Stimulated activated naive B cell treated with anti-CD40 and anti-IgM and Interleukin-4, amounts not matched to agents 10 μg/mL and 1 μg/mL and 100 μg/mL, for 72 hours (primary cell): Measurements from ENCODE around the gene WDR7.

Experiments used
- ATAC-seq, 2 donors: fragments of 150-1000 bp; cut with Tn5 transposase; replicated peaks; 2 replicates each; pipeline ENCODE4 v1.10.0; 2021; ENCODE audit warnings: moderate library complexity in 1 of 2
- DNase-seq: peaks from one replicate; pipeline ENCODE4 v3.0.0; 2021
- H3K27ac Mint-ChIP-seq: one replicate; pipeline ENCODE4 v1.8.0; 2022; ENCODE audit warnings: mild to moderate bottlenecking, mixed read lengths
- H3K27me3 Mint-ChIP-seq, 2 donors: one replicate each; pipeline ENCODE4 v1.8.0; 2022; ENCODE audit warnings: mixed read lengths in 2 of 2
- H3K36me3 Mint-ChIP-seq, 2 donors: one replicate each; pipeline ENCODE4 v1.8.0; 2022; ENCODE audit warnings: mixed read lengths in 2 of 2, mild to moderate bottlenecking in 1 of 2
- H3K4me1 Mint-ChIP-seq, 2 donors: one replicate each; pipeline ENCODE4 v1.8.0; 2022; ENCODE audit warnings: mixed read lengths in 2 of 2, mild to moderate bottlenecking in 1 of 2
- H3K4me3 Mint-ChIP-seq, 2 donors: one replicate each; pipeline ENCODE4 v1.8.0; 2022; ENCODE audit warnings: mild to moderate bottlenecking in 2 of 2, mixed read lengths in 2 of 2, moderate library complexity in 1 of 2
- H3K9me3 Mint-ChIP-seq, 2 donors: one replicate each; pipeline ENCODE4 v1.8.0; 2022; ENCODE audit warnings: mixed read lengths in 2 of 2, mild to moderate bottlenecking in 1 of 2

WDR7 gene

DNA sequence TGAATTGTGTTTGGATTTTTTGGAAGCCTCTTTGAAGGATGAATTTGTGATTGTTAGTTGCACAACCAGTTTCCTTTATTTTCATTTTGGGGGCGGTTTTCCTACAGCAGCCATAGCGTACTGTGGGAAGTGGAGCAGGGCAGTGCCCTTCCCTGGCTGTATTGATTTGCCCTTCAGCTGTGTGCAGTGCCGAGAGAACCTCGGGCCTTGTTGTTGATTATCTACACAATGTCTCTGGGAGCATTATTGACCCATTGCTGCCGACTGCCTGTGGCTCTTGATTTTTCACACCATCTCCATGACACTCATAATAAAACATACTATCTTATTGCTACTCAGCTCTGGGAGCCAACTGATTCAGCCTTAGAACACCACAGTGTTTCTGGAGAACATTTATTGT, 333.6 kb downstream of the WDR7 start:
- H3K4me1 Mint-ChIP-seq: peaks cover 0 to 7% of the 10 kb centered on the region in 2 donors
- H3K27me3 Mint-ChIP-seq: no peaks in the 10 kb centered on the region
- no peak overlapping the region for H3K27ac Mint-ChIP-seq
- H3K9me3 Mint-ChIP-seq: no peaks in the 10 kb centered on the region
- H3K4me3 Mint-ChIP-seq: no peak overlapping the region
- H3K36me3 Mint-ChIP-seq: peaks cover 8 to 16% of the 10 kb centered on the region in 2 donors
- ATAC-seq (no peak), DNase-seq (no peak)

DNA sequence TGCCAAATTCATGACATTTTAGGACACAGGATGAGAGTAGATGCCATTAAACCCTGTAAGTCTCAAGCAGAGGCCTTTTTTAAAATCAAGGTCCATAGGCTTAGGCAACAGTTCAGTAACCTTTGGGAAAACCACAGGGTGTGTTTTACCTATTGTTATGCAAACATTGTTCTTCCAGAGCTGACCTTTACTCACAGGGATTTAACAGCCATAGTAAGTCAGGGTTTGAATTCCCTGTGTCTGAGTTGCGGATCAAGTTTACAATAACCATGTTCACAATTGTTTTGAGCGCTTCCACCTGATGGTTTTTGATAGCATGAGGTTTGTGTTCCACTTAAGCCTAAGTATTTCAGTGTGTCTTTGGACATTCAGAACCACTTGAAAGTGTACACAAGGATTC, 335.7 kb downstream of the WDR7 start:
- DNase-seq (no peak), ATAC-seq (no peak)
- Mint-ChIP-seq H3K27me3 (no peaks in the 10 kb centered on the region), H3K4me1 (no peaks in the 10 kb centered on the region), H3K9me3 (peaks cover 0 to 4% of the 10 kb centered on the region in 2 donors), H3K36me3 (peaks cover 6 to 7% of the 10 kb centered on the region in 2 donors), H3K27ac (no peak overlapping the region), H3K4me3 (no peak overlapping the region)

DNA sequence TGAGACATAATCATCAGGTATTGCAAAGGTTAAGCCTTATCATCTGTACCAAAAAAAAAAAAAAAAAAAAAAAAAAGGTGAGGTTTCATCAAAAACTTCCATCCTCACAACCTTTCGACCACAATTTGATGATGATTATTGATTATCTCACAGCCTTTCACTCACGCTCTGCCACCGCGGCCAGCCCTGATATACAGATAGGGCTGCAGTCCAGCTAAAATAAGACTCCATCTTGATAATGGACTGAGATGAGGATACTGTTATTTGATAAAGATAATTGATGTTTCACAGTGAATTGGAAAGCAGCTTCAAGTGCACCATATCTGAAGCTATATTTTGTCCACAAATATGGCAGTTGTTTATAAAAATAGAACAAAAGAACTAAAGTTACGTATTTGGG, 336.1 kb downstream of the WDR7 start:
- Mint-ChIP-seq H3K9me3 (peaks cover 0 to 4% of the 10 kb centered on the region in 2 donors), H3K4me3 (no peak overlapping the region), H3K36me3 (peaks cover 6 to 7% of the 10 kb centered on the region in 2 donors), H3K27me3 (no peaks in the 10 kb centered on the region), H3K4me1 (no peaks in the 10 kb centered on the region), H3K27ac (no peak overlapping the region)
- ATAC-seq (no peak), DNase-seq (no peak)

DNA sequence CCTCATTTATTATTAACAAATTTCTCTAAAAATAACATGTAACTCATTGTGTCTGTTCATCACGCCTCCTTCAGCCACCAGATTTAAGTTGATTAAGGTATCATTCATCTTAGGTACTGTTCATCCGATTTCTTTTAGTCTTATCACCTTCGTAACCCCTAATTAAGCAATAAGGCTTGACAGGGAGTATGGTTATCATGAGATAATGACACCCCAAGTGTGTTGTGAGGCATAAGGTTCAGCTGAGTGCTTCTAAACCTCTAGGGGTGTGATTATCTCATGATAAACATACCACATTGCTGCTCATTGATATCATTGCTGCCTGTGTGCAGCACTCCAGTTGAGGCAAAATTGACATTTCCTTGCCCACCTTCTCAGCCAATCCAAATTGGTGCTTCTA, 336.9 kb downstream of the WDR7 start:
- Mint-ChIP-seq H3K4me3 (no peak overlapping the region), H3K27me3 (no peaks in the 10 kb centered on the region), H3K9me3 (peaks cover 0 to 4% of the 10 kb centered on the region in 2 donors), H3K27ac (no peak overlapping the region), H3K36me3 (peaks cover 6 to 7% of the 10 kb centered on the region in 2 donors), H3K4me1 (no peaks in the 10 kb centered on the region)
- DNase-seq (no peak), ATAC-seq (no peak)

DNA sequence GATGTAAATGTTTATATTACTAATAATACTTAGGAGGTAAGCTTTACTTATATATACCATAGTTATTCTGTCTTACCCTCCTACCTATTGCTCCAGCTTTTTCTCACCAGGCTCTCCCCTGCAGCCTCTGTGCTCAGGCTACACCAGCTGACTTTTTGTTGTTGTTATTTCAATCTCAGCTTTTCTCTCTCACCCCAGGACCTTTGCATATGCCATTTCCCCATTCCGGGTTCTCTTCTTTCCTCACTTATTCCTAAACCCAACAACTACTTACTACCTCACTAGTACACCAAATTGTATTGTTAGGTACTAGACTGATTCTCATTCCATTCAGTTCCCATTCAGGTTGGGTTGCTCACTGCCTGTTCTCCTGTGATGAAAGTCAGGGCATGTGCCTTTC, 339.5 kb downstream of the WDR7 start:
- Mint-ChIP-seq H3K36me3 (peaks cover 8 to 9% of the 10 kb centered on the region in 2 donors), H3K27me3 (no peaks in the 10 kb centered on the region), H3K4me3 (no peak overlapping the region), H3K9me3 (peaks cover 0 to 4% of the 10 kb centered on the region in 2 donors), H3K4me1 (no peaks in the 10 kb centered on the region), H3K27ac (no peak overlapping the region)
- no peak for ATAC-seq
- DNase-seq: no peak

DNA sequence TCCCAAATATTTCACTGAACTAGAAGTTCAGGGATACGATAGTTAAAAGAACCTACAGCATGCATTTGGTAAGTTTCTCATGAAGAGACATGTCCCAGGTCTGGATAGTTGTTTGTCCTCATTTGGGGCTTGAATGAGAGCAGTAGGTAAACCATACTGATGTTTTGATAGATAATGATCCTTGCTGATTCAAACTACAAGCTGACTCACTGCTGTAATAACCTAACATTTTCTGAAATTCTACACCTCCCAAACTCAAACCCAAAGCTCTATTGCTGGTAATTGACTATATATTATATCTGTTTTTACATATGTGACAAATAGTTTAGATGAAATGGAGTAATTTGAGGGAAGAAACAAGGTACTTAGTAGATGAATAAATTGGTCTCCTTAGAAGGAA, 341.6 kb downstream of the WDR7 start:
- Mint-ChIP-seq H3K9me3 (peaks cover 0 to 4% of the 10 kb centered on the region in 2 donors), H3K4me3 (no peak overlapping the region), H3K4me1 (no peaks in the 10 kb centered on the region), H3K27ac (no peak overlapping the region), H3K36me3 (peaks cover 10 to 11% of the 10 kb centered on the region in 2 donors), H3K27me3 (no peaks in the 10 kb centered on the region)
- no peak for DNase-seq
- no peak for ATAC-seq

DNA sequence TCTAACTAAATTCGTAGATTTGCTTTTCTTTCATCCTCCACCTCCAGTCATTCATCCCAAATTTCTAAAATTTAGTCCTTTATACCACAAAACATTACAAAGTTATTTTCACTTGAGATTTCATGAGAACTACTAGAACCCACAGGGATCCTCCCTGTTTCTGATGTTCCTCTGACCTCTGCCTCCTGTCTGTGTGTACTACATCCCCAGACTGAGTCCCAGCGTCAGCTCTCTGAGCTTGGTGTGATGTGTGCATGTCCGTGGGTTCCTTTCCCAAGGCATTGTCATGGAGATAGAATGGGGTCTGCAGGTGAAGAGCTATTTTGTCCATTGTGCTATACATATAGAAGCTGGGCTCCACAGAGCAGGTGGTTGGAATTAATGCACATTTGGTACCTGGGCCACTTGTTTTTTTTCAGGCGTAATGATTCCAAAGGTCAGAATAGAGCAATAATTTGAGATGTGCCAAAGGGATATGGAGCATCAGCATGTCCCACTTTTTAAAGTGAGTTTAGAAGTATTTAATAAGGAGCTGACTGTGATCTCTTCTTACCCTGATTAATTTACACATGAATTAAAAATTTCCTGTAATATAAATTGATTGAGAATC, 344.5 kb downstream of the WDR7 start:
- Mint-ChIP-seq H3K4me3 (no peak overlapping the region), H3K27me3 (no peaks in the 10 kb centered on the region), H3K9me3 (peaks cover 0 to 2% of the 10 kb centered on the region in 2 donors), H3K36me3 (peaks cover 6 to 11% of the 10 kb centered on the region in 2 donors), H3K27ac (no peak overlapping the region), H3K4me1 (no peaks in the 10 kb centered on the region)
- ATAC-seq (no peak), DNase-seq (no peak)

DNA sequence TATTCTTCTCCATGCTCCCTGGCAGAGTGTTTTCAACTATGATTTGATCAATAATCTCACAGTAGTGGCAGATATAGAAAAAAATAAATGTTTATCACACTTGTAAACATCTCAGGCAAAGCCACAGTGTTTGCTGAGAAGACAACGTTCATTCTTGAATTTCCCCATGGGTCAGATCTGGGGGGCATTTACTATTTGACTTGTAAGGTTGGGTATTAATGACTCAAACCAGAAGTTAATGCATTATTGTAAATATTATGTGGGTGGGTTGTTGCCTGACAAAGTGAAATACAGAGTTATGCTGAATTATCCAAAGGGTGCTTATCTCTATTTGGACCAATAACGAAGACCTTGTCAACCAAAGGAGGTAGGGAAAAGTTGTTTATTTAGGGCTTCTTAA, 346.0 kb downstream of the WDR7 start:
- DNase-seq (no peak), ATAC-seq (no peak)
- peaks cover 0 to 2% of the 10 kb centered on the region in 2 donors for H3K4me1 Mint-ChIP-seq
- H3K27me3 Mint-ChIP-seq: no peaks in the 10 kb centered on the region
- no peaks in the 10 kb centered on the region for H3K9me3 Mint-ChIP-seq
- no peak overlapping the region for H3K27ac Mint-ChIP-seq
- H3K4me3 Mint-ChIP-seq: no peak overlapping the region
- peaks cover 3 to 9% of the 10 kb centered on the region in 2 donors for H3K36me3 Mint-ChIP-seq

DNA sequence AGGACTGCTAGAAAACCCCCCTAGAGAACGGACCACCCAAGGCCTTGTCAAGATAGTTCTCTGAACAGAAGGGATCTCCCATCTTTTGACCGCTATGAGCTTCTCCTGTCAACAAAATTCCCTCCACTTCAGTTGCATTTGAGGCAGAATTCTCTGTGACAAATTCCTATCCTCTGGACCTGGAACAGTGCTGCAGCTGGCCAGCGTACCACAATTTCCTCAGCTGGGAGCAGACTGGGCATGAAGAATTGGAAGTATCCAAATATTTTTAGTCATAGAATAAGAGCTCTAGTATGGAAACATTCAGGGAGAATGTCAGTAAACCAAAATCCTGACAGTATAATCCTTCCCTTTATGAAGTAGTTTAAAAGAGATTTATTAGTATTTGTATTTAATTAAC, 348.7 kb downstream of the WDR7 start:
- peaks cover 7 to 10% of the 10 kb centered on the region in 2 donors for H3K4me1 Mint-ChIP-seq
- peaks cover 3 to 10% of the 10 kb centered on the region in 2 donors for H3K36me3 Mint-ChIP-seq
- no peaks in the 10 kb centered on the region for H3K27me3 Mint-ChIP-seq
- H3K9me3 Mint-ChIP-seq: no peaks in the 10 kb centered on the region
- DNase-seq (no peak), ATAC-seq (no peak)
- no peak overlapping the region for H3K4me3 Mint-ChIP-seq
- H3K27ac Mint-ChIP-seq: no peak overlapping the region

DNA sequence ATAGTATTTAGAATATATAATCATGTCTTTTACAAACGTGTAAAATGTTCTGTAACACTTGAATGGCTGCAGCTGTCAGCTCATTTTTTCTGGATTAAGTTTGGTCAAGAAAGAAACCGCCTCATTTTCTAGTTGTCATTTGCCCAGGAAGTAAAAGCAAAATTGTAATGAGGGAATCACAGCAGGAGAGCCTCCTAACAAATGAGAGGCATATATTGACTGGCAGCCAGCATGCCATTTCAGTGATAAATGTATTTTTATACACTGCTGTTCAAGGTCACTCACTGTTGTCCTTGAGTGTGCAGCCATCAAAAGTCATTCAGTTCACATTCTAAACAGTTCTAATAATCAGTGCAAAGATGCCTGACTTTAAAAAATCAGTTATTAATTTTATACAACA, 351.5 kb downstream of the WDR7 start:
- Mint-ChIP-seq H3K9me3 (no peaks in the 10 kb centered on the region), H3K4me3 (no peak overlapping the region), H3K27ac (no peak overlapping the region), H3K27me3 (no peaks in the 10 kb centered on the region), H3K36me3 (peaks cover under 1 to 6% of the 10 kb centered on the region in 2 donors), H3K4me1 (peaks cover 7 to 10% of the 10 kb centered on the region in 2 donors)
- DNase-seq: no peak
- ATAC-seq: no peak

DNA sequence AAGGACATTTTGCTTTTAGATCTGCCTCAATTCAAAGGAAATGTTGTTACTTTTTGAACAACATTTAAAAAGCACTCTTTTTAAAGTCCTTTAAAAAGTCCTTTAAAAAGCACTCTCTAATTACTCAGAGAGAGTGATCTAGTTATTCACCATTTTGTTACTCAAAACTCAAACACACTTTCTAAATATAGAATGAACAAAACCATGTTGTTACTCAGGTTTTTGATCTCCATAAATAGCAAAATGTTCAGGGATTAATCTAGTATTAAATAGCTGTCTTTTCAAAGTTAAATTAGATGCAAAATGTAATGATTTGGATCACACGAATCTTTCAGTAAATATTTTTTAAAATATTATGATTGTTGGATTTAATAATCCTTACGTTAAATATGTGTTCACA, 352.2 kb downstream of the WDR7 start:
- Mint-ChIP-seq H3K27ac (no peak overlapping the region), H3K36me3 (peaks cover 8 to 9% of the 10 kb centered on the region in 2 donors), H3K4me3 (no peak overlapping the region), H3K4me1 (peaks cover 13 to 16% of the 10 kb centered on the region in 2 donors), H3K27me3 (peaks cover 0 to 6% of the 10 kb centered on the region in 2 donors), H3K9me3 (no peaks in the 10 kb centered on the region)
- no peak for DNase-seq
- no peak for ATAC-seq

DNA sequence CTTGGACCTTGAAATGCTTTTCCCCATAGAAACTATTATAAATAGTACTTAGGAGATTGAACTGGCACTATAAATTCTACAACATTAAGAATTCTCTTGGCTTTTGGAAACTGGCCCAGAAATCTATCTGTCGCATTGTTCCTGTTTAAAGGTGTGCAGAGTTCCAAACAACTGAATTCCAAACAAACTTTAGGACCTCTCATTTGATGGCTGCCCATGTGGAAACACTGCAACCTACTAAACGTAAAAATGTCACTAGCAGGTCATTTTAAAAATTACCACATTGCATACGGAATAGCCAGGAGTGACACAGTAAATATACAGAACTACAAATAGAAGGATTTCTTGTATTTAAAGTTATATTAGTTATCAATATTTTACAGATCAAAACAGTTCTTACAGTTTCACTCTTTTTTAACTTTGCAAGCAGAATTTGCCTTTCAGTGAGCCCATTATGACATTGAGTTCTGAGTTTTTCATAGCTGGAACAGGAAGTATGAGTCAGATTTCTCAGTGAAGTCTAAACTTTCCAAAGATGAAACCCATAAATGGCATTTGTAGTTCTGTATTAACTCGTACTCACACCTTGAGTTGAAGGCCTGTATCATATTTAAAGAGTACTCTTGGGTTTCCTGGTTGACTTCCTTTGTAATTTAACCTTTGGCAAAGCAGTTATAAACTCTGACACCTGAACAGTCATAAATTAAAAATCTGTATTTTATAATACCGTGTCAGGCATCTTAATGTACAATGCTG, 353.4 kb downstream of the WDR7 start:
- Mint-ChIP-seq H3K27ac (no peak overlapping the region), H3K9me3 (no peaks in the 10 kb centered on the region), H3K4me1 (peaks cover 13 to 16% of the 10 kb centered on the region in 2 donors), H3K4me3 (no peak overlapping the region), H3K27me3 (peaks cover 0 to 6% of the 10 kb centered on the region in 2 donors), H3K36me3 (peaks cover 9 to 11% of the 10 kb centered on the region in 2 donors)
- peak; percentile 99 for ATAC-seq
- no peak for DNase-seq

DNA sequence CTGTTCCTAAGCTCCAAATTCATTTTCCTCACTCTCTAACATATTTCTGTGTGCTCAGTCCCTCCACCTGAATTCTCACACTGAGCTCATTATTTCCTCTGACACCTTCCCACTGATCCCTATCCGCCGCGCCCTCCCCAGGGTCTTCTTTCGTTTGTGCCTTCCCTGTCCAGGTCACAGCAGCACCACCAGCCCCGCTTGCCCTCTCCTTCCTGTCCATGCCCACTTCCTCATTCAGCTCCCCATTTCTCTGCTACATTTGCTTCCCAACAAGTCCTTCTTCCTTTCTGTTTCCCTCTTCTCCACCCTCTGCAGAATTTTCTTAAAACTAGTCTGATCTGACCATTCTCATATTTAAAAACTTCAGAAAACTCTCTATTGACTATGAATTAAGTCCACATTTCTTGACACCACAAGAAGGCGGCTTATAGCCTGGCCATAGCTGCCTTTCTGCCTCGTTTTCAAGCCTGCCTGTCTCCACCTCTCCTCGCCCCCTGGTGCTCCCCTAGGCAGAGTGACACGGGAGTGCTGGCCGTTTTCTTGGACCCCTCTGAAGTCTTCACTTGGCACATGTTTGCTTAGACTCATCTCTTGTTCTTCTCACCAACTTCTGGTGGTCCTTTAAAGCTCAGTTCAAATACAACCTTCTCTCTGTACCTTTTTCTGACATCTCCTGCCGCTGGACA, 357.0 kb downstream of the WDR7 start:
- ATAC-seq: no peak
- peaks cover 11 to 16% of the 10 kb centered on the region in 2 donors for H3K4me1 Mint-ChIP-seq
- no peak overlapping the region for H3K4me3 Mint-ChIP-seq
- peaks cover 7 to 15% of the 10 kb centered on the region in 2 donors for H3K36me3 Mint-ChIP-seq
- peaks cover 0 to 6% of the 10 kb centered on the region in 2 donors for H3K27me3 Mint-ChIP-seq
- H3K27ac Mint-ChIP-seq: no peak overlapping the region
- H3K9me3 Mint-ChIP-seq: no peaks in the 10 kb centered on the region
- no peak for DNase-seq

DNA sequence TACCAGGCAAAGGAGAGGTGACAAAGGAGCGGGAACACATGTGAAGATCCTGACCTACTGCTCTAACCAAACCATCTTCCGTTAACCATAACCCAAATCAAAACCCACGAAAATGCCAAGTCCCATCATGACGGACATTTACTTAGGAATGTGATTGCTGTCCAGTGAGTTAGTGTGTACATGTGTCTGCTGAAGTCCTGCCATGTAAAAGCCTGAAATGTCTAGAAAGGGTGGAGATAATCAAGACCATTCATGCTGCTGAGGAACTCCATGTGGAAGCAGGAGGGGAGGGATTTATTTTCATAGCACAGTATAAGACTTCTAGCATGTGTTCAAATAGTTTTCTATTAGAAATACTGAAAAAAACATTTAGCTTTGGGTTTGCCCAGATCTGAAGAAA, 358.7 kb downstream of the WDR7 start:
- Mint-ChIP-seq H3K4me1 (peaks cover 6% of the 10 kb centered on the region in 2 donors), H3K4me3 (no peak overlapping the region), H3K27ac (no peak overlapping the region), H3K27me3 (peaks cover 0 to 6% of the 10 kb centered on the region in 2 donors), H3K9me3 (no peaks in the 10 kb centered on the region), H3K36me3 (peaks cover 10 to 15% of the 10 kb centered on the region in 2 donors)
- ATAC-seq (no peak), DNase-seq (no peak)
